NB4 (cell line): ENCODE data around the gene KRTAP10-10.
"Not testable (repeated sequence)": the region's sequence is repeated elsewhere in the genome, so short reads cannot be mapped to it uniquely, and the experiment has no call there.

ENCODE experiments used
- CTCF ChIP-seq: IDR thresholded peaks from one replicate; pipeline ENCODE4 v1.5.1; 2012; ENCODE audit warnings: low read depth, low read length
- MAX ChIP-seq: IDR thresholded peaks from 2 replicates; pipeline ENCODE4 v1.6.1; 2011; ENCODE audit warnings: low read depth, low read length
- MYC ChIP-seq: IDR thresholded peaks from 2 replicates; pipeline ENCODE4 v1.6.1; 2011; ENCODE audit warnings: low read depth, low read length
- POLR2A ChIP-seq: IDR thresholded peaks from 2 replicates; pipeline ENCODE4 v1.6.1; 2011; ENCODE audit warnings: mild to moderate bottlenecking; ENCODE audit not compliant: insufficient read length; ENCODE audit errors: extremely low read depth

- not testable (repeated sequence) for TF ChIP-seq POLR2A, CTCF, MAX, MYC
Measured at GRCh38 chr21:44591801-44592130, 45.4 kb upstream of the KRTAP10-10 start.
